Kasumi-1 (cell line): ENCODE results near the gene ZNF485.
"Not testable (repeated sequence)": the region's sequence is repeated elsewhere in the genome, so short reads cannot be mapped to it uniquely, and the experiment has no call there.

Experiments used
- DNase-seq, 2 experiments: peaks; one replicate each; lab custom pipeline; 2025; lab: John Stamatoyannopoulos, UW

Gene ZNF485

DNA sequence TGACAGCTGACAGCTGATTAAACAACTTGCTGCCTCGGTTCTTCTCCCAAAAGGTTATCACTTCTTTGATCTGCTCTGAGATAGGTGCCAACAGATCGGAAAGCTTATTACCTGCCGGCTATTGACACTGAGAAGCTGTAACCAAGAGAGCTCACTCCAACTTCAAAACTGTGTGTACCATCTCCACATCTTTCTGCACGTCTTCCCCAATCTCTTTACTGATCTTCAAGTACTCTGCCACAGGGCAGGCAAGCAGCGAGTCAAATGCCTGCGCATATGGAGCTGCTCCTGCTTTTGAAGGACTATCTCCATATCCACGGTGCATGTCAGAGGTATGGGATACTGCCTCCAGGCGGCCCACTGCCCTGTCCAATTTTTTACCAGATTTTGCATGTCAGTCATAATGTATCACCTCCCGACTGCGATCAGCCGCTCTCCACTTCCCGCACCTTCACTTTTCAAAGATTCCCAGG, 352 bp upstream of the ZNF485 start:
- no peak for DNase-seq

DNA sequence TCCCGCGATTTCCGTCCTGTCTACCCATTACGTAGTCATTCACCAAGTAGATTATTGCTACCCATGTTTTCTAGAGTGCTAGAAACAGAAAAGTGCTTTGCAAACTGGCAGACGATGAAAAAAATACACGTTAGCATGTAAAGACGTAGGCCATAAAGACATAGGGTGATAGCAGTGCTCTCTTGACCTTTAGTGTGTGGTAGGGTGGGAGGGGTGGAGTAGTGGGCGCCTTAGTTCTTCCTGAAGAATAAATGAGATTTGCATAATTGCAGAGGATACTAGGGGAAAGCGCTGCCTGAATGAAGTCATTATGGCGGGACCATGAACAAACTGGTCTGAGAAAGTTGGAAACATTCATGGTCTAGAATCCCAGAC, 948 bp downstream of the ZNF485 start:
- DNase-seq = no peak

DNA sequence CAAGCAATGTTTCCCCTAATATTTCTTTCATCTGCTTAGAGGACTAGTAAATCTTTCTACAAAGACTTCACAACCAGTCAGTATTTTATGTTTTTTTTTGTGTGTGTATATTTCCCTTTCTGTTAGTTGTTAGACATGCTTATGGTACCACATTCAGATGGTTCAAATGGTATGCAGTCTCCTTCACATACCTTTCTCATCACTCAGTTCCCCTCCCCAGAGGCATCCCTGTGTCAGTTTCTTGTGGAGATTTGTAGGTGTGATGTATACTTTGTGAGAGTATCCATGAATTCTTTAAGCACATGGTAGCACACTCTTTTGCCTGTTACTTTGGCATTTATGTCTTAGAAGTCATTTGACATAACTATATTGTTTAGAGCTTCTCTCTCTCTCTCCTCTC, 4.4 kb downstream of the ZNF485 start:
- no peak for DNase-seq

DNA sequence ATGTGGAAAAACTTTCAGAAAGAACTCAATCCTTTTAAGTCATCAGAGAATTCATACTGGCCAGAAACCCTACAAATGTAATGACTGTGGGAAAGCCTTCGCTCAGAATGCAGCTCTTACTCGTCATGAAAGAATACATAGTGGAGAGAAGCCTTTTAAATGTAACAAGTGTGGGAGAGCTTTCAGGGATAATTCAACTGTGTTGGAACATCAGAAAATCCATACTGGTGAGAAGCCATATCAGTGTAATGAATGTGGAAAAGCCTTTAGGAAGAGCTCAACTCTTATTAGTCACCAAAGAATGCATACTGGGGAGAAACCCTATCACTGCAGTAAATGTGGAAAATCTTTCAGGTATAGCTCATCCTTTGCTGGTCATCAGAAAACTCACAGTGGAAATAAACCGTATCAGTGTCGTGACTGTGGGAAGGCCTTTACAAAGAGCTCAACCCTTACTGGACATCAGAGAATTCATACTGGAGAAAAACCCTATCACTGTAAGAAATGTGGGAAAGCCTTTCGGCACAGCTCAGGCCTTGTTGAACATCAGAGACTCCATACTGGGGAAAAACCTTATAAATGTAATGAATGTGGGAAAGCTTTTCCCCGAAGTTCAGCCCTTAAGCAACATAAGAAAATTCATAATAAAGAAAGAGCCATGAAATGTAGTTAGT, 10.6 kb downstream of the ZNF485 start:
- DNase-seq = no peak

DNA sequence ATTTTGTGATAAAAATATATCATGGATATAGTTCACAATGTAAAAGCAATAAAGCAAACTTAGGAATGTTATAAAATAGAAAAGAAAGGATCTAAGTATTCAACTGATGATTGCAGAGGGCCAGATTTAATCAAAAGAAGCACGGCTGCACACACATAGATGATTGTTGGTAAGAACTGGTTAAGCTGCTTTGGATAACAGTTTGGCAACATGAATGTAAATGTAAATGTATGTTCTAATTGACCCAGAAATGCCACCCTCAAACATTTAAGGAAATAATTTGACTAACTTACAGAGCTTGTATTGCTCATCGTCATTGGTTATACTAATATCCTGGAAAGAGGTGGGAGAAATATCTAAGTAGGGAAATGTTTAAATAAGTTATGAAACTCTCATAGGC, 13.1 kb downstream of the ZNF485 start:
- DNase-seq = no peak

DNA sequence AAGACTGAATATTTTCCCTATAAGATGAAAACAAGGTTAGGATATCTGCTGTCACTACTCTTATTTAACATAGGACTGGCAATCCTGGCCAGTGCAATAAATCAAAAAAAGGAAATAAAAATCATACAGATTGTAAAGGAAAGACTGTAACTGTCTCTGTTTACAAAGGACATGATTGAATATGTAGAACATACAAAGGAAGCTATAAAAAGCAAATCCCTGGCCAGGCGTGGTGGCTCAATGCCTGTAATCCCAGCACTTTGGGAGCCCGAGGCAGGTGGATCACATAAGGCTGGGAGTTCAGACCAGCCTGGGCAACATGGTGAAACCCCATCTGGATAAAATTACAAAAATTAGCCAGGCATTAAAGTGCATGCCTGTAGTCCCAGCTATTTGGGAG, 15.8 kb downstream of the ZNF485 start:
- no peak for DNase-seq

DNA sequence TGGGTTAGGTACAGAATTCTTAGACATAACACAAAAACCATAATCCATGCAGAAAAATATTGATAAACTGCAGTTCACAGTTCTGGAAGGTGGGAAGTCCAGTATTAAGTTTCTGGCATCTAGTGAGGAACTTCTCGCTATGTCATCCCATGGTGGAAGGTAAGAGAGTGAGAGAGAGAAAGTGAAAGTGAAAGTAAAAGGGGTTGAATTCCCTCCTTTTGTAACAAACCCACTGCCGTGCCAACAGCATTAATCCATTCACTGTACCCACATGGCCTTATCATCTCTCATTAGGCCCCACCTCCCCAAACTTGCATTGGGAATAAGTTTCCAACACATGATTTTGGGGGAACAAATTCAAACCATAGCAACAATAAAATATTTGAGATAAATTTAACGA, 17.1 kb downstream of the ZNF485 start:
- DNase-seq = peak in 1 of 2 experiments; percentile 32

DNA sequence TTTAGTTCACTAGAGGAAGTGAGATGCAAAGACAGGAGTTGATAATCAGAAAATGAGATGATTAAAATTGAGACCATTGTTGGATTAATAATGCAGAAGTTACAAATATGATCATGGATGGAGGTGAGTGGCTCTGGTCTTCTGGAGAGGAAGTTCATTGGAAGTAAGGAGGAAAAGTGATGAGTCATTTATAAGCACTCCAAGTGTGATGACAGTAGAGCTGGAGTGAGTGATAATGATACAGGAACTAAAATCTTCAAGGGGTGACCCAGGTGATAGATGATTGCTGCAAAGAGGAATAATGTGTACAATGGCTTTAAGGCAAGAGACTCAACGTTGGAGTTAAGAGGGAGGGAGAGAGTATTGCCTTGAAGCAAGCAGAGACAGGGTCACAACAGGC, 21.7 kb downstream of the ZNF485 start:
- no peak for DNase-seq

DNA sequence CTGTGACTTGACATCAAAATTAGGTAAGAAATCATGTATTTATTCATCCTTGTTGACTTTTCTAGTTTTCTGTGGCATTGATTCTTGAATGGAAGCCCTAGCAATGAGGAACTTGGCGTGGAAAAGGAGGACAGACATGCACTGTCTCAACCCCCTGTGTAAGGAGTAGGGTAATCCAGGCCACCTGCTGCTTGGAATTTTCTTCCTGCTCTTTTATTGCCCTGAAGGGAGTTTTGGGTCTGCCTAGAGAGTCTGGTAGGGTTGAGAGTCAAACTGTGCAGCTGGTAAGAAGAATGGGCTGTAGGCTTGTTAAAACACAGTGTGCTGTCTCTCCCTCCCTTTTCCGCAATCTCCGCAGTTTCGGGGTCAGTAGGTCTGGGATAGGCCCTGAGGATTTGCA, 22.7 kb downstream of the ZNF485 start:
- no peak for DNase-seq

DNA sequence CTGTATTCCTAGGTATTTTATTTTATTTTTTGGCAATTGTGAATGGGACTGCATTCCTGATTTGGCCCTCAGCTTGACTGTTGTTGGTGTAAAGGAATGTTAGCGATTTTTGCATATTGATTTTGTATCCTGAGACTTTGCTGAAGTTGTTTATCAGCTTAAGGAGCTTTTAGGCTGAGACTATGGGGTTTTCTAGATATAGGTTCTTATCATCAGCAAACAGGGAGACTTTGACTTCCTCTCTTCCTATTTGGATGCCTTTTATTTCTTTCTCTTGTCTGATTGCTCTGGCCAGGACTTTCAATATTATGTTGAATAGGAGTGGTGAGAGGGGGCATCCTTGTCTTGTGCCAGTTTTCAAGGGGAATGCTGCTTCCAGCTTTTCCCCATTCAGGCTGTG, 29.6 kb downstream of the ZNF485 start:
- not testable (repeated sequence) for DNase-seq

DNA sequence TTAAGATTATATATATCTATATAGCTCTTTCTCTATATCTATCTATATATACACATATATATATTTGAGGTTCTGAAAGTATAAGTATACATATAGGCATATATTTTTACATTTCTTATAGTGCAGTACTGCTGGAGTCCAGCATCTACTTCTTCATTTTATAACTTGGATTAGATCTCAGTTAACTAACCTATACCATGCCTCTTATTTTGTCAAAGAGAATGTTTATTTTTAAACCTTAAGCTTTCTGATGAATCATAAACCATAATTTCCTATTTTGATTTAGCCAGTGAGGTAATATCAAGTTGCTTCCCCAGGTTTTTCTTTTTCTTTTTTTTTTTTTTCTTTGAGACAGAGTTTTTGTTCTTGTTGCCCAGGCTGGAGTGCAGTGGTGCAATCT, 34.4 kb downstream of the ZNF485 start:
- DNase-seq = no peak

DNA sequence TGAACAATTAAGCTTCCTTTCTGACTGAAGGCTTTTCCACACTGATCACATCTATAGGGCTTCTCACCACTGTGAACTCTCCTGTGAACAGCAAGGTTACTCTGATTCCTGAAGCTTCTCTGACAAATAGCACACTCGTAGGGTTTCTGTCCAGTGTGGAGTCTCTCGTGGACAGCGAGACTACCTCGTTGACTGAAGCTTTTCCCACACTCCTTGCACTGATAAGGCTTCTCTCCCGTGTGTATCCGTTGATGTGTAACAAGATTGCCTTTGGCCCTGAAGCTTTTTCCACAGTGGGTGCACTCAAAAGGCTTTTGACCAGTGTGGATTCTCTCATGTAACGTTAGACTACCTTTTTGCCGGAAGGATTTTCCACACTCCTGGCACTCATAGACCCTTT, 38.0 kb downstream of the ZNF485 start:
- DNase-seq = no peak

DNA sequence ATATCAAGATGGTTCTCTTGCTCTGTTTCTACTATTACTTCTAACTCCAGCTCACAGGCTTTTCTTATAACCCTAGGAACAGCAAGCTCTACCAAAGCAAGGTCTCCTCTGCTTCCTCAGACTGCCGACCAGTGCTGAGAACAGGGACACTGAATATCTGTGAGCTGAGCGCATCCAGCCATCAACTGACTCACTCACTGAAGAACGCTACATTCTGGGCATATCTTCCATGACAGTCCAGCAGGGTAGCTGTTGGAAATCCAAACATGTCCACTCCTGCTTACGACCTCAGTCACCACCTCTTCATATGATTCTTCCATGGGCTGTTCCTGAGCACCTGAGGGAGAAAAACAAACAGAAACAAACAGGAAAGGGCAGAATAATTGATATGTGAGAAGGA, 39.6 kb downstream of the ZNF485 start:
- no peak for DNase-seq

DNA sequence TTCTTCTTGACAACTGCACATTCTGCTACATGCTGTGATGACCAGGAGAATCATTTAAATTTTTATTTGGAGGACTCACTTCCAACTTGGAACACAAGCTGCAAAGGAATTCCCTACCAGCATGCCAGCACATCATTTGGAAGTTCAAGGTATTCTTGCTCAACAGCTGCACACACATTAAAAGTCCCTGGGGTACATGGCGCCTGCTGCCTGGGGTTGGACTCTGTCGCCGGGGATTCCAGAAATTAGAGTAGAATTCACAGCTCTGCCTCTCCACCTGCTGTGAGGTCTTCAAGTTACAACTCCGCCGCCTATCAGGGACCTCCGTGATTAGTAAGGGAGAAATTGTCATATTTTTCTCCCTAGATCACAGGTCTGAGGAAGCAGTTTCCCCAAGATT, 41.3 kb downstream of the ZNF485 start:
- no peak for DNase-seq

DNA sequence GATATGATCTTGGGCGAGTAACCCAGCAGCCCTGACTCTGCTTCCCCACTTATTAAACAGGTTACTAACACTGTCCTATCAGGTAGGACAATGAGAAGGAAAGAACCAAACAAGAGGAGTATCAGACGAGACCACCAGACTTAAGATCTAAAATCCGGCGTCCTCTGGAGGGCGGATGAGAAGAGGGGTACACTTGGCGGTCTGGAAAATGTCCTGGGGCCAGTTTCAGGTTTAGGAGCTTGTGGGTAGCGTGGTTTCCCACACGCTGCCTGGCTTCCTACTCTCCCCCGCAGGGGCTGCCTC, 41.8 kb downstream of the ZNF485 start:
- peak in 1 of 2 experiments; percentile 26 for DNase-seq

DNA sequence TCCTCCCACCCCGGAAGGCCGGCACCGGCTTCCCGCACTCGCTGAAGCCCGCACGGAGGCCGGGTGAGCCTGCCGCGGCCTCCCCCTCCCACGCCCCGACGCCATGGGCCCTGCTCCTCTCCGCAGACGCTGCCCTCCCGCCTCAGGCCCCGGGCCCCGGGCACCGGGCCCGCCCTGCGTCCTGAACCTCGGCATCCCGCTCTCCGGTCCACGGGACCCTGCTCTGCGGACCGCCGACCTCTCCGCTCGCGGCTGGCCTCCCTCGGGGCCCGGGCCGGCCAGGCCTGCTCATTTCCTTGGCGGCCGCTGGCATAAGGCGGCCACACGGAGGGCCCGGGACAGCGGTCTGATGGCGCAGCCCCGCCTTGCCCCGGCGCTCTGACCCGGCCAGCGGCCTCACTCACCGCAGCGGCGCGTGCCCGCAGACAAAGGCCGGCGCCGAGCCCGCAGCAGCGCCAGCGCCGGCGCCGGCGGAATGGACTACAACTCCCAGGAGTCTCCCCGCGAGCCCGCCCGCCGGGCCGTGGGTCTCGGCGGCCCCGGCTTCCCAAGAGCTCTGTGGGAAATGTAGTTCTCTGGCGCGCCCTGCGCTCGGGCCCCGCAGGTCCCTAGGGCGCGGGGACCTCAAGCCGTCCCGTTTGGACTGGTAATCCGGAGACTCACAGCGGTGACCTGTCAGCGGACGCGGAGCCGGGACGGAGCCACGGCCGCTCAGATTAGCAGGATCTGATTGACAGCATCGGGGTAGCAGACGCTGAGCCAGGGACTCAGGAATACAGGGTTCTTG, 42.4 kb downstream of the ZNF485 start, which contains the start of gene ZNF32:
Gene ZNF32 (minus strand): TSS at position 484 of the 787 bp plus-strand sequence. CDS start 2,748 bp downstream, outside the sequence.
- peak; percentile 88 to 90 for DNase-seq

DNA sequence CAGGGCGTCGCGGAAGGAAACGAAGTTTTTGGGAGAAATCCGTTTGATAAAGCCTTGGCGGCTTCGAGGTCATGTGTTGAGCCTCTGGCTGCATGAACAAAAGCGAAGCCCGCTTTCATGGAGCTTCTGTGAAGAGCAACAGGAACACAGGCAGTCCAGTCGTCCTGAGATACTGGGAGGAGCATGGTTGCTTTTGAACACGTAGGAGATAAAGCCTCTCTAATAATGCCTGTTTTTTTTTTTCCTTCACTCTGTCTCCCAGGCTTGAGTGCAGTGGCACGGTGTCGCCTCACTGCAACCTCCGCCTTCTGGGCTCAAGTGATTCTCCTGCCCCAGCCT, 42.9 kb downstream of the ZNF485 start:
- no peak for DNase-seq

DNA sequence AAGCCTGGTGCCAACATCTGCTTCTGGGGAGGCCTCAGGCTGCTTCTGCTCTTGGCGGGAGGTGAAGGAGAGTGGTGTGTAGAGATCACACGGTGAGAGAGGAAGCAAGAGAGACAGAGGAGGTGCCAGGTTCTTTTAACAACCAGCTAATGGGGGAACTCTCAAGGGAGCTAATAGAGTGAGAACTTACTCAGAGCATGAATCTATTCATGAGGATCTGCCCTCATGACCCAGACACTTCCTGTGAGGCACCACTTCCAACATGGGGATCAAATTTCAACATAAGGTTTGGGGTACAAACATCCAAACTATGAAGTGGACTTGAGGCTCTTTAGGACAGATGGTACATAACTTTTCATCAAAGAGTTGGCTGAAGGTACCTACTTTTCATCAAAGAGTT, 47.5 kb downstream of the ZNF485 start:
- no peak for DNase-seq

DNA sequence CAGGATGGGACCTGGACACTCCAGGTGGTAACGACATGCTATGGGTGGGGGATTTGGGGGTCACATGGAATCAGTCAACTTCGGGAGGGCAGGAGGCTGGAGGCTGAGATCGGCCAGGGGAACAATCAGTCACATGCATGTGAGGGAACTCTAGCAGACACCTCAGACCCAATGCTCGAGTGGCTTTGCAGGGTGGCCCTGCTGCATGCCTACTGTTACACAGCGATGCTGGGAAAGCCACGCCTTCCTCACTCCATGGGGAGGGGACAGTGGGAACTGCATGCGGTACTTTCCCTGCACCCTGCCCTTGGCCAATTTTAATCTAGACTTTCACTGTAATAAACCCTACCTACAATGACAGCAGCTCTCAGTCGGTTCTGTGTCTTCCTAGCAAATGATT, 49.1 kb downstream of the ZNF485 start:
- DNase-seq = no peak

DNA sequence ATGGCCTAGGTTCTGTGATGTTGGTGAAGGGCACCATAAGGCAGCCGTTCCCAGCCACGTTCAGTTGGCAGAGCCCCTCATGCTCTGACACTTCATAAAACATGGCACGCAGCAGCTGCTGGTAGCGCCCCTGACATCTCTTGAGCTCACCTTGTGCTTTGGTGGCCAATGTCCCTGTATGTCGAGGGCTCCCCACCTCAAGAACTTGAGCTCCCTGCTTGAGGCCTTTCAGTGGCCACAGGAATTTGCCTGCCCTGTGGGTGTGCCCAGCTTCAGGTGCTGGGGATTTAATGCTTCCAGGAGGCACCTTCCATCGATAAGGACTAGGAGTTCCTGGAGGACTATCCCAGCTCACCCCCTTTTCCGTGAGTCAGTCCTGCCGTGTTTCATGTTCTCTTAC, 52.0 kb downstream of the ZNF485 start:
- DNase-seq = no peak

DNA sequence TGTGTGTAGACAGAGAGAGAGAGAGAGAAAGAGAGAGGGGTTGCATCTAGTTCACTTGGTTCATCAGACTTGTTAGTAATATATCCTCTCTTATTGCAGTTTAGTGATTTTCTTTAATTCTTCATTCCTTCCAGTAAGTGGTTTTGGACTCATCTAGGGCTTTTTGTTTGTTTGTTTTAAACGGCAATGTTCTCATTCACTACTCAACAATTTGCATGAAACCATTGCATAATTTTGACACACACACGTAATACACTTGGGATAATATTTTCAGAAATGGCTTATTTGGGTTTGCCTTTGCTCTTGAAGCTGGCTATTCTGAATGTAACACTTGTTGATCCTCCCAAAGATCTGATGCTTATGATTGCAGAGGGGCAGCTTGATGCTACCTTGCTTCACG, 58.8 kb downstream of the ZNF485 start:
- DNase-seq = no peak

DNA sequence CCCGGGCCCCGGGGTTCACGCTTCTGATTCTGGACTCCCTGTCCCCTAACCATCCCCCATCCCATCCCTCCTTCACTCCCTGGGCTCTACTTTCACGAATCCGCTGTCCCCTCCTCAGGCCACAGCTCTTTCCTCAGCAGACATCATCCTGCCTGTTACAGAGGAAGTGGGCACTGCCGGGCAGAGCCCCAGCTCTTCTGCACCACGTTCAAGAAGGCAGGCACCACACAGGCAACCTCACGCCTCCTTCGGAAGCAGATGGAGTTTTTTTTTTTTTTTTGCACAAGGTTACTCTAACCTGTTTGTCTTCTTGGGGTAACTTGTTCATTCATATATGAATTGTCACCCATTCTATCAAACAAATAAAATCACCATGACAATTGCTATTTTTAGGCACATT, 60.3 kb downstream of the ZNF485 start:
- DNase-seq = no peak

DNA sequence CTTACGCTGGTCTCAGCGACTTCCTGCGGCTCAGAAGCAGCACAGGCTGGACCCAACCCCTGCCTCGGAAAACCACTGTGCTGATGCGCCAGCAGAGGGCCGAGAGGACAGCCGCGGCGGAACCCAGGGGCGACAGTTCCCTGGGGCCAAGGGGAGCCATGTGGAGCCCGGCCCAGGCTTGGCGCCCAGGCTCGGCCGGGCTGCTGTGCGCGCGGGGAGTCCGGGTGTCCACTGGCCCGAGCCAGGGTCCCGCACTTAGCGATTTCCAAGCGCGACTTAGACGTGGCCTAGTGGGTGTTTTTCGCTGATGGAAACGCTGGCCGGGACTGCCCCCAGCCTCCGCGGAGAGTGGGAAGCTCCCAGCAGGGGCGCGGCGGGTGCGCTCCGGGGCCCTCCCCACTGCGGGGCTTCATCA, 61.1 kb downstream of the ZNF485 start:
- no peak for DNase-seq
